HG03103 (cell line): ENCODE results near the gene MCRIP1.
A peak's percentile ranks its signal among the peaks of the same experiment; 100 is the strongest.

Experiments
- ATAC-seq: cut with Tn5 transposase; IDR thresholded peaks from one replicate; pipeline ENCODE4 v1.9.1; 2021; ENCODE audit warnings: low read depth; ENCODE audit not compliant: unreplicated experiment

MCRIP1 gene

DNA sequence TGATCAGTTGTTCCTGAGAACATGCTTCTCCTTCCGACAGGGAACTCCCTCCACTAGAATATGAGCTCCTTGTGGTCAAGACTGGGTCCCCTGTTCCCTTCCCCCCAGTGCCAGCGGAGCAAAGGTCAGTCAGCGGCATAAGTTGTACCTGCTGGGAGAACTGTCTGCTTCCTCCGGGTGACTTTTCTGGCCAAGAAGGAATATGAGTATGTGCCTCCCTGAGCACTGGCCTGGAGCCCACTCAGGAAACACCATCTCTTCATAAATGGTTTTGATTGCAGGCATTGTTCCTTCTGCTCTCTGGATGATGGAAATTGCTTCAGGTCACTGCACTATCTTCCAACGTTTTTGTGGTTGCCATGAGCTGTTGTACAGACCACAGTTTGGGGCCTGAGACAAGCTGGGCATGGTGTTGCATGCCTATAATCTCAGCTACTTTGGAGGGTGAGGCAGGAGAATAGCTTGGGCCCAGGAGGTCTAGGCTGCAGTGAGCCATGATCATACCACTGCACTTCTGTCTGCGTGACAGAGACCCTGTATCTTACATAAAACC is 30.1 kb upstream of the MCRIP1 start:
- ATAC-seq = no peak

DNA sequence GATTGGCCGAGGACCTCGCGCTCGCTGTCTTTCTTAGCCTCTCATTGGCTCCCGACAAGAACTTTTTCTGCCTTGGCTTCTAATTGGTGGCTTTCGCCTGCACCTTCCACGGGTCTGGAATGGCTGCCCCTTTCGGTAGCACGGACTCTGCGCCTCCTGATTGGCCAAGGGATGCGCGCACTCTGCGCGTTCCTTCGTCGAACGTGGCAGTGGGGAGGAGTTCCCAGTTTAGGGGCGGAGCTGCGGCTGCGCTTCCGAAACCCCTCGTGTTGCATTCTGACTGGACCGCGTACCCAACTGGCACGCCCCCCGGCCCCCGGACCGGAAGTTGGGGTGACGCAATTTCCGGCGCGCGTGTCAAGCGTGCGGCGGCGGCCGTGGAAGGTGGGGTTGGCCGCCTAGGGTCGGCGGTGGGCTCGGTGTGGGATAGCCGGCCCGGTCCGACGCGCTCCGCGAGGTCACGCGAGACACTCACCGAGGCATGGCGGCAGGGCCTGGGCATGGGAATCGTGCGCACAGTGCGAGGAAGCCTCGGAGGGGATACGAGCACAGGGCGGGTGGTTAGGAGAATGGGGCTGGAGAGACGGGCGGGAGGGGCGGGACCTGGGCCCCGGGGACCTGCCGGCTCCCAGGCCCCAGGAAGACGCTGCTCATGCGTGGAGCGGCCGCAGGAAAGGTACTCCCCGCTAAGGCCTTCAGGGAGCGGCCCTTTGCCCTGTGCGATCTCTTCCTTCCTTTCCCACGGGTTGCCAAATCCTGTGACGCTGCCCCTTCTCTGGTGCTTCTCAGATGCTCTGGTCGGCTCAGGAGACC is 27.9 kb upstream of the MCRIP1 start:
- peak; percentile 70 for ATAC-seq

DNA sequence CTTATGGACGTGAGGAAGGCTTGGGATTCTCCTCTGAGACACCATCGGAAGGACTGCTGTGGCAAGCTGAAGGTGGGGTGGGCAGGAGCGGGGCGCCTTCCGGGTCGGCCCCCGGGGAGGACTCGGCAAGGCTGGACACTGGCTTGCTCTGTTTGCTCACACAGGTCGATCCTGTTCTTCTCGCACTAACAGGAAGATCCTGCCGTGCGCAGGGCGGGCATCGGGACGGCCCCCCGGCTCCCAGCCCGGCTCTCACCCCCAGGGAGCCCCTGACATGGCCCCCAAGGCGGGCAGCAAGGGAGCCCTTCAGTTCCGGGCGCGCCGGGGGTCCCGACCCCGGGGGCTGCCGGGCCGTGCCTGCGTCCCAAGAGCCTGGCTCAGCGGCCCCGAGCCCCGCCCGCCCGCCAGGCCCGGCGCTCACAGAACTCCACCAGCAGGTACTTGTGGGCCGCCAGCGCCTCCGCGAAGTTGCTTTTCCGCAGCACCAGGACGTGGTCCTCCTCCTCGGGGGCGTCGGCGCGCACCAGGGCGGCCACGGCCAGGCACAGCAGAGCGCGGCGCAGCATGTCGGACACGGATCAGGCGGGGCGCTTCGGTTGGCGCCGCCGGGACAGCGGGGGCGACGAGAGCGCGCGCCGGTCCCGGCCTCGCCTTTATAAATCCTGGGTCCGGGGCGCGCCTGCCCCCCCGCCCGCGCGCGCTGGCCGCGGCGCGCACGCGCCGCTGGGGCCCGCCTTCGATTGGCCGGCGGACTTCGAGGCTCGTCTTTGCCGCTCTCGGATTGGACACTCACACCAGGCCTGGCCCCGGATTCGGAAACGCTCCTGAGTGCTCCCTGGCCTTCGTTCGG is 27.0 kb upstream of the MCRIP1 start, which contains the start of gene P4HB:
Gene P4HB (minus strand): TSS at position 630 of the 850 bp plus-strand sequence. CDS start 64 bp downstream, at position 566.
- ATAC-seq = no peak

DNA sequence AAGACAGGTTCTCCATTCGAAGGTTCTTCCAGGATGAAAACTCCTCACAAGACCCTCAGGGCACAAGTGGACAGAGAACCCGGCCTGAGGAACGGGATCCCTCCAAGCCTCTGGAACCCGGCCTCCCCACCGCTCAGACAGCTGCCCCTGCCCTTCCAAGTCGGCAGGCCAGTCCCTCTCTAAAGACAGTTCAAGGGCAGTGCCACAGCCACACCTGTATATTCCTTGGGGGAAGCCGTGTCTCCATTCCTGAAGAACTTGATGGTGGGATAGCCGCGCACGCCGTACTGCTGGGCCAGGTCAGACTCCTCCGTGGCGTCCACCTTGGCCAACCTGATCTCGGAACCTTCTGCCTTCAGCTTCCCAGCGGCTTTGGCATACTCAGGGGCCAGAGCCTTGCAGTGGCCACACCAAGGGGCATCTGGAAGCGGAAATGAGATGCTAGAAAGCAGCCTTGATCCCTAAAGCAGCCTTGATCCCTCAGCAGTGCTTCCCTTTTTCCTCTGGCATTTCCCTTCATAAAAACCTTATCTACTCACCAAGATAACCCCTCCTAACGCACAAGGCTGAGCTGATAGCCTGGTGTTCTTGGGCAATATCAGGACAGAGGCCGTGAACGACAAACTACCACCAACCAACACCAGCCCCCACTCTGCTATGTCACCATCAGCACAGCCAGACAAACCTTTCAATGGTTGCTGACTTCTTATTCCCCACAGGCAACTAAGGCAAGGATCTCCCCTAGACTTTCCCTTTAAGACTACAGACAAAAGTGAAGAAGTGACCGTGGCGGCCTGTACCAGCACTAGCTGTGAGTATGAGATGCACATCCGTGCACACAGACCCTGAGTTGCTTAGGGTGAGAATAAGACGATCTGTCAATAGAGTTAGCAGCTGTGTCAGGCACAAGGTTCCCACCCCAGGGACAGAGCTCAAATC is 26.1 kb upstream of the MCRIP1 start:
- no peak for ATAC-seq

DNA sequence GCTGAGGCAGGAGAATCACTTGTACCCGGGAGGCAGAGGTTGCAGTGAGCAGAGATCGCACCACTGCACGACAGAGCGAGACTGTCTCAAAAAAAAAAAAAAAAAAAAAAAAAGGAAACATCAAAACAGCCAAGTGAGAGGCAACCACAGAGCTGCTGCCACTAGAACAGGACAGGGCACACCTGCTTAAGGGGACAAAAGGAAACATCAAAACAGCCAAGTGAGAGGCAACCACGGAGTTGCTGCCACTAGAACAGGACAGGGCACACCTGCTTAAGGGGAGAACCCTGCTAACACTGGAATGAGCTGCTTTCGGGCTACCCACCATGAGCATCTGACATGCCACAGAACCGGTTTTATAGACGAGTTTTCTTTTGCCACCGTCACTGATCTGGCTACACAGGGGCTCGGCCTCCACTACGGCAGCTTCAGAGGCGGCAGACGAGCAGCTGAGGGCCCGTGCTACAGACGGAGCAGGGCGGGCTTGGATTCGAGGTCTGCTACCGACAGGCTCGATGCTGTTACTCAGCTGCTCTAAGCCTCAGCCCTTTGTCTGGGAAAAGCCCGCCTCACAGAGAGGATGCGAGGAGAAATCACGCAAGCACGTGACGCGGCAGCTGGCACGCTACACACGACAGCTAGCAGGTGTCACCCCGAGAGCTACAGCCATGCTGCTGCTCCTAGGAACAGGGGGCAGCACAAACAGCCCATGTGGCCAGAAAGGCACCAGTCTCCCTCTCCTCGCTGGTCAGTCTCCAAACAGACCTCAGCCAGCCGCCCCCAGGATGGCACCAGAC is 25.3 kb upstream of the MCRIP1 start:
- ATAC-seq = no peak

DNA sequence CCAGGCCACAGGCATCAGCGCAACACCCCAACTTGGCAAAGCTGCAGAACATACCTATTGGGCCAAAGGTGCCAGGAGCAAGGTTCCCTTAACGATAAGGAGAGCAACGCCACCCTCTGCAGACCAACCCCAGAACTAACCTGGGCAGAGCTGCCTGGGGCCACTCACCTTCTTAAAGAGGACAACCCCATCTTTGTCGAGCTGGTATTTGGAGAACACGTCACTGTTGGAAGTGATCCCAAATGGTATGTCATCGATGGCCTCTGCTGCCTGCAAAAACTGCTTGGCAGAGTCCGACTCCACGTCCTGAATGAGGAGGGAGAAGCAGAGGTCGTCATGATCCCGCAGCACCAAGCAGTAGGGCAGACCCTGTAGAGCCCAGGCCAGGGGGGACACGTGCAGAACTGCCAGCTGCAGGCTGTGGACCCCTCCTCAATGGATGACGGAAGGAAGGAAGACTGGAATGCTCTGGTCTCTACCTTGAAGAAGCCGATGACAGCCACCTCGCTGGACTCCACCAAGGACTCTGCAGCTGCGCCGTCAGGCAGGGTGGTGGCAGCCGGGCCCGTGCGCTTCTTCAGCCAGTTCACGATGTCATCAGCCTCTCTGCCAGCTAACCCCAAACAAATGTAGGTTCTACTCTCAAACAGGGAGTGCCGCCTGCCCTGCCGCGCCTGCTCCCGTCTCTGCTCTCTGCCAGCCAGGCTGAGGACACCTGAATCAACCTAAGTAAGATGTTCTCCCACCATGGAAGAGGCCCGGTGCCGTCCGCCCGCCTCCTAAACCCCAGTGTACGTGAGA is 22.1 kb upstream of the MCRIP1 start:
- ATAC-seq = no peak

DNA sequence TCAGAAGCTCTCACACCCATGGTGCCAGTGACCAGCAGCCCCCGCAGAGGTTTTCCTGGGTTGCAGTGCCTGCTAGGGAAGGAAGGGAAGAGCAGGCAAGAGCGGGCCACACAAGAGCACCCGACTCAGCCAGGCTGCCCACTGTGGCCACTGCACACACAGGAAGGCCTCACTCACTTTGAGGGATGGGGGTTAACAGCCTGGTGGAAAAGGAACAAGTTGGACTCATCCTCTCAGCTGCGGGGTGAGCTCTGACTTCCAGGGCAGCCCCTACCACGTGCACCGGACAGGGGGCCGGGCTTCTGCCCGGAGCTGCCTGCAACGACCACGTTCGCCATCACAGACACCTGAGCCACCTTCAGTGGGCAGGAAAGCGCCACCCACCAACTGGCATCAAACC is 19.1 kb upstream of the MCRIP1 start:
- ATAC-seq = no peak

DNA sequence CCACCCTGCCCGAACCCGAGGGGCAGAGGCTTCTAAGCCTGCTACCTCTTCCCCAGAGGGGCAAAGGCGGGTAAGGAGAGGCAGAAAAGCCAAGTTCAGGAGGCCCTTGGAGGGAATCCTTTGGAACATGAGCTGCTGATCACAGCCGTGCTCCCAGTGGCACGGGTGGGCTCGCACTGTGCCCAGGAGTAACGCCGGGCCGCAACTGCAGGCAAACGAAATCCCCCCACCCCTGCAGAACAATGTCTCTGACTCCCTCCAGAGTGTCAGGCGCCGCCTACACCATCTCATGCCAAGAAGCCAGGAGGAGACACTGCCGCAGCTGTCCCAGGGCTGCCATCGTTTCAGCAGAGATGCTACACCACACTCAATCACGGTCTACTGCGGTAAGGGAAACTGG is 18.3 kb upstream of the MCRIP1 start:
- ATAC-seq = no peak

DNA sequence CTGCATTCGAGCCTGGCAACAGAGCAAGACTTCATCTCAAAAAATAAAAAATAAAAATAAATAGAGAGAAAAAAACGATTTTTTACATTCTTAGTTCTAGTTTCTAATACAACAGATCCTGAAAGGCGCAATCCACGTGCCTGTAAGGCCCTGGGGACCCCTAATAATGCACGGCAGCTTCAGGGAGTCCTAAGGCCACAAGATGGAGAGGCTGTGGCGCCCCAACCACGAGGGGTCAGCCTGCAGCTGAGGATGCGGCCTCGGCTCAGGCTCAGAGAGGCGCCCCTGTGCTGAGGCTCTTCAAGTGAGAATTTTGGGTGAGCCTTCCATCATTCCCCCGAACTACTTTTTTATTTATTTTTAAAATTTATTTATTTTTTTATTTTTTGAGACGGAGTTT is 16.4 kb upstream of the MCRIP1 start:
- no peak for ATAC-seq

DNA sequence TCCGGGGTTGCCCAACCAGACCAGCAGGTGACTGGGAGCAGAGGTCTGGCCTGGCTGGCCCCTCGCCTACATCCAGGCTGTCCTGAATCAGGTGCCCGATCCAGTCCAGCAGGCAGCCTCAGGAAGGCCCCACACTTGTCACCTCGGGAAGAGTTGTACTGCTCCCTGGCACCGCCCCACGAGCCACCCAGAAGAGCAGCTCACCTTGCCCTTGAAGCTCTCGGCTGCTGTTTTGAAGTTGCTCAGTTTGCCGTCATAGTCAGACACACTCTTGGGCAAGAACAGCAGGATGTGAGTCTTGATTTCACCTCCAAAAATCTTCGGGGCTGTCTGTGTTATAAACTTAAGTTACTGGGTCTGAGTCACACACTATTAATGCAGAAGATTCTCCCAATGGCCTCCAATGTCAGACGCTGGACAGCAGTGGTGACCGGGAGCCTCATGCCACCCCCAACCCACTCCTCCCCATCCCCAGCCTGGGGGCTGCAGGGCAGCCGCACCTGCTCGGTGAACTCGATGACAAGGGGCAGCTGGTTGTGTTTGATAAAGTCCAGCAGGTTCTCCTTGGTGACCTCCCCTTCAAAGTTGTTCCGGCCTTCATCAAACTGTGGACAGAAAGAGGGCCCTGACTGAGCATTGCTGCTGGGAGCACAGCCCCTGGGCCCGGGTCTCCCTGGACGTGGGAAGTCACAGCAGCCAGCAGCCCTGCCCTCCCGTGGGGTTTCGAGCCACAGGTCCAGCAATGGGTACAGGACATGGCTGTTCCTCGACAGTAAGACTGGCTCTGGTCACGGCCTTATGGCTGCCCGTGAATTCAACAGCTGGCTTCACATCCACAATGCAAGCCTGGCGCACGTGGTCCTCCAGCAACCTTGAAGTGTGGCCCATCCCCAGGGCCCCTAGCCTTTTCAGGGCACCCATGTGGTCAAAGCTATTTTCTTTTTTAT is 13.9 kb upstream of the MCRIP1 start:
- no peak for ATAC-seq

DNA sequence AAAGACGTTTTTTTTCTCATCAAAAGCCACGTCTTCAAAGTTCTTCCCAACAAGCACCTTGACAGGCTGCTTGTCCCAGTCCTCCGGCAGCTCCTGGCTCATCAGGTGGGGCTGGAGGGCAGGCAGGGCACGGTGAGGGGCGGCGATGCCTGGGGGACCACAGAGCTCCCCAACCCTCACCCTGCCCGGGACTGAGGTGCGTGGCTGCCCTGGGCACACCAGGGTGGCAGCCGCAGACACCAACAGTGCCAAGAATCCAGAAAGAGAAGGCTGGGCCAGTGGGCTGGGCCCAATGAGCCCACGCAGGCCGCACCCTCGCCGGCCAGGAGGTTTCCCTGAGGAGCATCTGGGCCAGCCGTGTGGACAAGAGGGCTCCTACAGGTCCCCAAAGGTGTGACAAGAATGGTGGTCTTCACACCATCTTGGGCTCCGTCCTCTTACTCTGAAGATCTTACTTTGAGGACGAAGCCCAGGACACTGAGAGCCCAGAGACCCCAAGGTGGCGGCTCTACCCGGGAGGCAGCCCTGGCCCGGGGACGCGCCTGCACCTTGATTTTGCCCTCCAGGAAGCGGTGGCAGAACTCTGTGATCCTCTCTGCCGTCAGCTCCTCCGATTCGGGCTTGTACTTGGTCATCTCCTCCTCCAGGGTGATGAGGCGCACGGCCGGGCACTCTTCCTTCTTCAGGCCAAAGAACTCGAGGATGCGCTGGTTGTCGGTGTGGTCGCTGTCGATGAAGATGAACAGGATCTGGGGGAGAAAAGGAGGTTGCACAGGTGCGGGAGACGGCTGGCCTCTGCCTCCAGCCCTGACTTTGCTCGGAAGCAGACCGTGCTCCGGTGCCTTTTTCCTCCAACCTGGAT is 13.0 kb upstream of the MCRIP1 start:
- no peak for ATAC-seq

DNA sequence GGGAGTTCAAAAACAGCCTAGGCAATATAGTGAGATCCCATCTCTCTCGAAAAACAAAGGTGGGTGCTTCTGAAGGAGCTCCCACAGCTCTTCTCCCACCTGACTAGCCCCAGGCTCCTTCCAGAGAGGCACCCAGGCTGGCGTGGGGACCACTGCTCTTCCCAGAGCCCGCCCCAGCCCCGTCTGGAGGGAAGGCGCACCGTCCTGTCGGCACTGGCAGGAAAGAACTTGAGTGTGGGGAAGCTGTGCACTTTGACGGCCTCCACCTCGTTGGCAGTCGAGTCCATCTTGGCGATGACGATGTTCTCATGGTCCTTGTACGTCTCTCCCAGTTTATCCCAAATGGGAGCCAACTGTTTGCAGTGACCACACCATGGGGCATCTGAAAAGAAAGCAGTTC is 12.3 kb upstream of the MCRIP1 start:
- ATAC-seq = no peak

DNA sequence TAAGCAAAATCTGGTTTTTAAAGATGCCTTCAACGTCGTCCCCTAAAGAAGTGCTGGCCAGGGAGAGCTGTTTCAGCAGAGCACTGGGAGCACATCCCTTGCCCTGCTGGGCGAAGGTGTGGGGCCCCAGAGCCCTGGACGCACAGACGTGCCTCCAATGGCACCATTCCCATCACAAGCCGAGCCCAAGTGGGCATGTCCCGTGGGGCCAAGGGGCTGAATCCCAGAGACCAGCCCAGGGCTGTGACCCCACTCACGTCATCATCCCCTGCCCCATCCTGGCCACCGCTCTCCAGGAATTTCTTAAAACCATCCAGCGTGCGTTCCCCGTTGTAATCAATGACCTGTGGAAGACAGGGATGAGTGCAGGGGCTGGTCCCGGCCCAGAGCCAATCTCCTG is 11.8 kb upstream of the MCRIP1 start:
- ATAC-seq = no peak

DNA sequence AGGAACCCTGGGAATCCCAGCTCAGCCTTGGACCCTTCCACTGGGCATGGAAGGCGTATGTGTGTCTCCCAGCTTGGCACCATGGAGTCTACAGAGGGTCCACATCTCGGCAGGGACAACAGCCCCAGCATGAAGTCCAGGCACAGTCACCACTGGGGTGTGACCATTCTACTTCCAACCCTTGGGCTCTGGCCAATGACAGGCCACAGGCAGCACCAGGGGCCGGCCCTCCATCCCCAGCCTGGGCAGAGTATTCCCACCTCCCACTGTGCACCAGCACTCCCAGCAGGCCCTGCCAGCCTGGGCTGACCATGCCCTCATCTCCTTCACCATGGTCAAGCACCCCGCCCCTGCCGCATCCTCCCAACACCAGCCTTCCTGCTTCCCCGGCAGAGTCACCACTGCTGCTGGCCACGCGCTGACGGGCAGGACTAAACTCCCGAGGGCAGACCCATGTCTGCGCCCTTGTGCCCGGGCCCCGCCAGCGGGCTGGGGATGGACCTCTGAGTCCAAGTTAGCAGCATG is 11.3 kb upstream of the MCRIP1 start:
- no peak for ATAC-seq

DNA sequence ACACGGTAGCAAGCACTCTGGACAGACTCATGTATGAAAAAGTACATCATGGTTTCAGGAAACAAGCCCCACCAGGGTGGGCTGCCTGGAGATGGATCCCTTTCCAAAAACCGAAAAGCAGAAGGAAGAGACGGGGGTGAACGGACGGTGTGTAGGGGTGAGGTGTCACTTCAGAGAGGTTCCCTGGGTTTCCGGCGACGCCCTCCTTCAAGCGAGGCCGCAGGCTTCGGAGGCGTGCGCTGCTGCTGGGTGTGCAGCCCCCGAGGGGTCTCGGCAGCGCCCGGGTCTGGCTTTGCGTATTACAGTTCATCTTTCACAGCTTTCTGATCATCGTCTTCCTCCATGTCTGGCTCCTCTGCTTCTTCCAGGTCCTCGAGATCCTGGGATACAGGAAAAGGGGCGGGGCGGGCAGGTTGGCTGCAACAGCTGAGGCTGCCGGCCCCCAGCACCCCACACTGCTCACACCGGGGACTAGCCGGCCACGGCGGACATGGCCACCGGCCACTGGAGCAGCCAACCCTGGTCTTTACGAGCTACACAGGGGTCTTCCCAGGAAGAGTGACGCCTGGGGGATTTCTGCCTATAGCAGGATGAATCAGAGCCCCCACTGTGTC is 10.7 kb upstream of the MCRIP1 start:
- no peak for ATAC-seq
